ENCODE results near the gene PIN1. TPM values are rescaled to one million over a fixed set of nuclear protein-coding genes. Genes with fewer than 3 reads are reported as not detected.

PIN1 gene
- total RNA-seq, 1 donor from 2014 or later = 43.4 TPM

- Histone ChIP-seq H3K4me3 (no peak overlapping the region), H2AFZ (replicated peaks) (no peak overlapping the region), H4K20me1 (ENCODE audit: low read depth) (peaks cover 2% of the 10 kb centered on the region), H3K36me3 (no peaks in the 10 kb centered on the region), H3K27ac (no peak overlapping the region), H3K9me3 (ENCODE audit: low read depth) (no peaks in the 10 kb centered on the region), H3K4me1 (peaks cover 7% of the 10 kb centered on the region), H3K4me2 (no peak overlapping the region), H3F3A (ENCODE audit: low read depth) (peaks cover 7% of the 10 kb centered on the region), H3K79me2 (ENCODE audit: low read depth) (no peaks in the 10 kb centered on the region), H3K27me3 (no peaks in the 10 kb centered on the region), H3K9ac (no peak overlapping the region)
- Mint-ChIP-seq H3K27me3 (ENCODE audit: insufficient read depth, low read depth) (peaks cover 6% of the 10 kb centered on the region), H3K36me3 (no peaks in the 10 kb centered on the region), H3K27ac (no peak overlapping the region), H3K4me3 (no peak overlapping the region), H3K4me1 (peaks cover 6% of the 10 kb centered on the region), H3K9me3 (no peaks in the 10 kb centered on the region)
- DNase-seq (ENCODE audit: low spot score) = no peak
- TF ChIP-seq, protein P1, sequence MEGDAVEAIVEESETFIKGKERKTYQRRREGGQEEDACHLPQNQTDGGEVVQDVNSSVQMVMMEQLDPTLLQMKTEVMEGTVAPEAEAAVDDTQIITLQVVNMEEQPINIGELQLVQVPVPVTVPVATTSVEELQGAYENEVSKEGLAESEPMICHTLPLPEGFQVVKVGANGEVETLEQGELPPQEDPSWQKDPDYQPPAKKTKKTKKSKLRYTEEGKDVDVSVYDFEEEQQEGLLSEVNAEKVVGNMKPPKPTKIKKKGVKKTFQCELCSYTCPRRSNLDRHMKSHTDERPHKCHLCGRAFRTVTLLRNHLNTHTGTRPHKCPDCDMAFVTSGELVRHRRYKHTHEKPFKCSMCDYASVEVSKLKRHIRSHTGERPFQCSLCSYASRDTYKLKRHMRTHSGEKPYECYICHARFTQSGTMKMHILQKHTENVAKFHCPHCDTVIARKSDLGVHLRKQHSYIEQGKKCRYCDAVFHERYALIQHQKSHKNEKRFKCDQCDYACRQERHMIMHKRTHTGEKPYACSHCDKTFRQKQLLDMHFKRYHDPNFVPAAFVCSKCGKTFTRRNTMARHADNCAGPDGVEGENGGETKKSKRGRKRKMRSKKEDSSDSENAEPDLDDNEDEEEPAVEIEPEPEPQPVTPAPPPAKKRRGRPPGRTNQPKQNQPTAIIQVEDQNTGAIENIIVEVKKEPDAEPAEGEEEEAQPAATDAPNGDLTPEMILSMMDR (IDR thresholded peaks at IDR 0.05) = no peak
- no peak for TF ChIP-seq EZH2 (IDR thresholded peaks at IDR 0.05)
- no peak for TF ChIP-seq EZH2phosphoT487 (IDR thresholded peaks at IDR 0.05)
These were observed 28.6 kb downstream of the PIN1 start for GRCh38 chr19:9863759-9864158.

DNA sequence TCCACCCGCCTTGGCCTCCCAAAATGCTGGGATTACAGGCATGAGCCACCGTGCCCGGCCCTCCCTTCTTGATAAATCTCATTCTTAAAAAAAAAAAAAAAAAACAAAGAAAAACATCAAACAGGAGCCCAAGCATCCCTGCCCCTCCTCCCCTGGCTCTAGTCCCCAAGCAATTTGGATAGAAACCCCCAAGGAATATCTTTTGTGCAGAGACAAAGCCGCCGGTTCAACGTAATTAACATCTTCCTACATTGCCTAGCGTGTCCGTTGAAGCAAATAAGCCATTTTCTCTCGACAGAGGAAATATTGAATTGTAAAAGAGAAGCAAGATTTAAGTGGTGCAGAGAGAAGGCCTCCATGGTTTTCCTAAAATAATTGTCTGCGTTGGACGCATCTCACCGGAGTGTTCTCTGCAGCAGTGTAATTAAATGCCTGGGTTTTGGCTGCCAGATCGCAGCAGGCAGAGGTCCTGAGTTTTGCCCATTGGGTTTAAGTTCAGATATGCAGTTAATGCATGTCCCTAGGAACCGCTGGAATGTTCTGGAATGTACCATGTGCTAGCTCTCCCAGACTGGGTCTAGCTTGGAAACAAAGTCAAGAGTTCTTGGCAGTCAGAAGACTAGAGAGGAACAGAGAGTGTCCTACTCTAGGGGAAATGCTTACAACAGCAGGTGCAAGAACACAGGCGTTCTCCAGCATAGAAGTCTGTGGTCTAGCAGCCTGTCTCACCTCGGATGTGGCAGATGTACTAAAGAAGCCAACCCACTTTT is 30.8 kb downstream of the PIN1 start:
- no peaks in the 10 kb centered on the region for H3K36me3 ChIP-seq
- H3K4me1 ChIP-seq = peaks cover 7% of the 10 kb centered on the region
- H3K4me1 Mint-ChIP-seq = peaks cover 6% of the 10 kb centered on the region

GRCh38 chr19:9868983-9869617 is 34.0 kb downstream of the PIN1 start:
- no peaks in the 10 kb centered on the region for H3K36me3 ChIP-seq
- no peak overlapping the region for H3K4me3 Mint-ChIP-seq
- no peaks in the 10 kb centered on the region for H3K27me3 ChIP-seq
- H3K4me1 ChIP-seq = peaks cover 7% of the 10 kb centered on the region
- no peaks in the 10 kb centered on the region for H3K79me2 ChIP-seq (ENCODE audit: low read depth)
- H4K20me1 ChIP-seq (ENCODE audit: low read depth) = peaks cover 2% of the 10 kb centered on the region
- H3K9me3 Mint-ChIP-seq = no peaks in the 10 kb centered on the region
- peaks cover 13% of the 10 kb centered on the region for H3F3A ChIP-seq (ENCODE audit: low read depth)
- no peak overlapping the region for H3K4me3 ChIP-seq
- H3K9ac ChIP-seq = no peak overlapping the region
- TF ChIP-seq EZH2 (IDR thresholded peaks at IDR 0.05) (no peak), EZH2phosphoT487 (IDR thresholded peaks at IDR 0.05) (no peak)
- TF ChIP-seq, protein P1 (IDR thresholded peaks at IDR 0.05) = no peak
- H3K27ac Mint-ChIP-seq = no peak overlapping the region
- no peak overlapping the region for H2AFZ ChIP-seq (replicated peaks)
- no peak overlapping the region for H3K4me2 ChIP-seq
- no peaks in the 10 kb centered on the region for H3K9me3 ChIP-seq (ENCODE audit: low read depth)
- H3K27ac ChIP-seq = no peak overlapping the region
- peaks cover 2% of the 10 kb centered on the region for H3K27me3 Mint-ChIP-seq (ENCODE audit: insufficient read depth, low read depth)
- peaks cover 8% of the 10 kb centered on the region for H3K4me1 Mint-ChIP-seq
- no peak for DNase-seq (ENCODE audit: low spot score)
- H3K36me3 Mint-ChIP-seq = no peaks in the 10 kb centered on the region

More for the DNA sequence above, 30.8 kb downstream of the PIN1 start:
- H3K9ac ChIP-seq = no peak overlapping the region
- DNase-seq (ENCODE audit: low spot score) = peak; percentile 58
- H4K20me1 ChIP-seq (ENCODE audit: low read depth) = peaks cover 2% of the 10 kb centered on the region
- TF ChIP-seq, protein P1 (IDR thresholded peaks at IDR 0.05) = no peak
- TF ChIP-seq EZH2phosphoT487 (IDR thresholded peaks at IDR 0.05) (no peak), EZH2 (IDR thresholded peaks at IDR 0.05) (no peak)
- peaks cover 6% of the 10 kb centered on the region for H3K27me3 Mint-ChIP-seq (ENCODE audit: insufficient read depth, low read depth)
- H3K27ac ChIP-seq = peak overlapping the region; percentile 83
- H3K4me2 ChIP-seq = peak overlapping the region; percentile 47
- H3K27ac Mint-ChIP-seq = no peak overlapping the region
- no peaks in the 10 kb centered on the region for H3K36me3 Mint-ChIP-seq
- no peaks in the 10 kb centered on the region for H3K27me3 ChIP-seq
- no peak overlapping the region for H3K4me3 Mint-ChIP-seq
- H3F3A ChIP-seq (ENCODE audit: low read depth) = peaks cover 10% of the 10 kb centered on the region
- H2AFZ ChIP-seq (replicated peaks) = no peak overlapping the region
- no peaks in the 10 kb centered on the region for H3K9me3 ChIP-seq (ENCODE audit: low read depth)
- no peaks in the 10 kb centered on the region for H3K9me3 Mint-ChIP-seq
- no peak overlapping the region for H3K4me3 ChIP-seq
- H3K79me2 ChIP-seq (ENCODE audit: low read depth) = no peaks in the 10 kb centered on the region
